GM18519 (cell line): ENCODE results near the gene BRIP1.

Source experiments
- ATAC-seq: cut with Tn5 transposase; IDR thresholded peaks from one replicate; pipeline ENCODE4 v1.9.1; 2021; ENCODE audit warnings: mild to moderate bottlenecking, moderate library complexity; ENCODE audit not compliant: unreplicated experiment, low FRiP score

BRIP1 gene

GRCh38 chr17:61714300-61714699 lies 149.0 kb downstream of the BRIP1 start:
- ATAC-seq, result no peak

- no peak for ATAC-seq
Observed at GRCh38 chr17:61713035-61713434, 150.3 kb downstream of the BRIP1 start.

GRCh38 chr17:61710546-61710945 lies 152.8 kb downstream of the BRIP1 start:
- no peak for ATAC-seq

- ATAC-seq, result no peak
Observed at GRCh38 chr17:61709567-61709966, 153.8 kb downstream of the BRIP1 start.

- no peak for ATAC-seq
Observed at GRCh38 chr17:61704935-61705449, 158.3 kb downstream of the BRIP1 start.

GRCh38 chr17:61702450-61702849 lies 160.9 kb downstream of the BRIP1 start:
- no peak for ATAC-seq

- no peak for ATAC-seq
Observed at GRCh38 chr17:61701978-61702377, 161.3 kb downstream of the BRIP1 start.

GRCh38 chr17:61701334-61701733 lies 162.0 kb downstream of the BRIP1 start:
- no peak for ATAC-seq

- ATAC-seq, result no peak
Observed at GRCh38 chr17:61700252-61700651, 163.1 kb downstream of the BRIP1 start.

GRCh38 chr17:61699694-61700093 lies 163.6 kb downstream of the BRIP1 start:
- no peak for ATAC-seq

- ATAC-seq, result no peak
Observed at GRCh38 chr17:61699032-61699431, 164.3 kb downstream of the BRIP1 start.

- no peak for ATAC-seq
Observed at GRCh38 chr17:61698244-61698643, 165.1 kb downstream of the BRIP1 start.

GRCh38 chr17:61695779-61696337 lies 167.5 kb downstream of the BRIP1 start:
- no peak for ATAC-seq

- ATAC-seq, result no peak
Observed at GRCh38 chr17:61694095-61694494, 169.2 kb downstream of the BRIP1 start.

GRCh38 chr17:61689610-61690180 lies 173.6 kb downstream of the BRIP1 start:
- ATAC-seq, result no peak

GRCh38 chr17:61687769-61688168 lies 175.6 kb downstream of the BRIP1 start:
- ATAC-seq, result no peak

GRCh38 chr17:61686113-61686512 lies 177.2 kb downstream of the BRIP1 start:
- ATAC-seq, result no peak

- no peak for ATAC-seq
Observed at GRCh38 chr17:61684818-61685217, 178.5 kb downstream of the BRIP1 start.

GRCh38 chr17:61684172-61684571 lies 179.2 kb downstream of the BRIP1 start:
- no peak for ATAC-seq

GRCh38 chr17:61683466-61683865 lies 179.9 kb downstream of the BRIP1 start:
- no peak for ATAC-seq

- ATAC-seq, result no peak
Observed at GRCh38 chr17:61680921-61681320, 182.4 kb downstream of the BRIP1 start.

- no peak for ATAC-seq
Observed at GRCh38 chr17:61678339-61678738, 185.0 kb downstream of the BRIP1 start.
